GOT3 (cell line): ENCODE results near the gene STXBP1.

ENCODE experiments used
- DNase-seq: peaks from one replicate; lab custom pipeline; 2025; ENCODE audit warnings: mixed read lengths; lab: John Stamatoyannopoulos, UW

The STXBP1 gene

DNA sequence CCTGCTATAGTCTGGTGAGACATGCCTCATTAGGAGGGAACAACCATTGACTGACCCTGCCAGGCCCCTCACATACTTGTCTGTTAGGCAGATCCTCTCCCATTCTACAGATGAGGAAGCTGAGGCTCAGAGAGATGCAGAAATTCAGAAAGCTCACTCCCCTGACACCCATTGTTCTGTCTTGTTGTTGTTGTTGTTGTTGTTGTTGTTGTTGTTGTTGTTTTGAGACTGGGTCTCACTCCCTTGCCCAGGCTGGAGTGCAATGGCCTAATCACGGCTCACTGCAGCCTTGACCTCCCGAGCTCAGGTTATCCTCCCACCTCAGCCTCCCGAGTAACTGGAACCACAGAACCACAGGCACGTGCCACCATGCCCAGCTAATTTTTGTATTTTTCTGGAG, 81.6 kb downstream of the STXBP1 start:
- no peak for DNase-seq

GRCh38 chr9:127694890-127695720, 83.0 kb downstream of the STXBP1 start:
- no peak for DNase-seq

GRCh38 chr9:127697575-127697974, 85.5 kb downstream of the STXBP1 start:
- no peak for DNase-seq

- DNase-seq: no peak
These were observed 86.3 kb downstream of the STXBP1 start for GRCh38 chr9:127698386-127698785.

DNA sequence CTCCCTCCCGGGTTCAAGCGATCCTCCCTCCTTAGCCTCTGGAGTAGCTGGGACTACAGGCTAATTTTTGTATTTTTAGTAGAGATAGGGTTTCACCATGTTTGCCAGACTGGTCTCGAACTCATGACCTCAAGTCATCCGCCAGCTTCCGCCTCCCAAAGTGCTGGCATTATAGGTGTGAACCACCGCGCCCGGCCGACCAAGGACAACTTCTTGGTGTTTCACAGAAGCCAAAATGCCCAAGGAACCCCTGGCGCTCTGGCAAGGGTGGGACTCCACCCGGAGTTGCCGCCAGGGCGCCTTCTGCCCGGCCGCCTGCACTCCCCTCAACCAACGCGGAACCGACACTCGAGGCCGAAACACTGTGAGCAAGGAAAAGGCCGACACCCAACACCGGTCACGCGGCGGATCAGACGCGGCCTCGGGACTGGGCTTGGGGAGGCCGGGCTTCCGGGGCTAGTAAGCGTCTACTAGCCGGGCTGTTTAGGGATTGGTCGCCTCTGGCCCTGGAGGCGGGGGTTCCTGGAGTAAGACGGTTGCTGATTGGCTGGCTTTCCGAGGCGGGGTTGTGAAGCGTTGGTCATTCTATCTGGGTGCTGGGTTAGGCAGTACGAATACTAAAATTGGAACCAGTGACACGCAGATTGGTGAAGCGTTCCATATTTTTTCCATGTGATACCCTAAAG, 87.1 kb downstream of the STXBP1 start:
- DNase-seq: no peak

GRCh38 chr9:127700140-127700539, 88.1 kb downstream of the STXBP1 start:
- DNase-seq: no peak

DNA sequence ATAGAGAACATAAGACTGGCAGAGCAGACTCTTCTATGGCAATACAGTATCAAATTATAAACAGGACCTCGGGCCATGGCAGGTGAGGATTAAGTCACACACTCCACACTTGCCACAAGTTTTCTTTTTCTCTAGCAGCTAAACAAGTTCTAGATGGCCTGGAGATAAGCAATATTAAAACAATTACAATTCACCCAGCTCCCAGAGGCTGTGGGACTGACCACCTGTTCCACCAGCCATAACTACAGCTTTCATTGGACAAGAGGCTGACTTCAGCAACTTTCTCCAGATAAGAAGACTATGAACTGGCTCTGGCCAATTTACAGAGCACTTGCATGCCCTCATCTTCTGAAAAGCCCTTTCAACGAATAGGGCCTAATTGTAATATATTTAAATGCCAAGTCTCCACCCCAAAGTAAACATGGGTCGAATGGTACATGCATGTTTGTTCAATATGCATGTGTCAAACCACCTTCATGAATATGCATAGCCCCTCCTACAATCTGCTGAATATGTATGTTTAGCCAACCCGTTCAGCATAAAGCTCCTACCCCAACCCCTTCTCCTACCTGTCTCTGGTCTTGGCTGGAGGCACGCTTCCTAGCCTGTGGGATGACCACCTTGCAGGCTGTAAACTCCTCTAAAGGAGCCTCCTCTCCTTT, 88.6 kb downstream of the STXBP1 start:
- no peak for DNase-seq

GRCh38 chr9:127703289-127703946, 91.3 kb downstream of the STXBP1 start:
- DNase-seq: no peak

DNA sequence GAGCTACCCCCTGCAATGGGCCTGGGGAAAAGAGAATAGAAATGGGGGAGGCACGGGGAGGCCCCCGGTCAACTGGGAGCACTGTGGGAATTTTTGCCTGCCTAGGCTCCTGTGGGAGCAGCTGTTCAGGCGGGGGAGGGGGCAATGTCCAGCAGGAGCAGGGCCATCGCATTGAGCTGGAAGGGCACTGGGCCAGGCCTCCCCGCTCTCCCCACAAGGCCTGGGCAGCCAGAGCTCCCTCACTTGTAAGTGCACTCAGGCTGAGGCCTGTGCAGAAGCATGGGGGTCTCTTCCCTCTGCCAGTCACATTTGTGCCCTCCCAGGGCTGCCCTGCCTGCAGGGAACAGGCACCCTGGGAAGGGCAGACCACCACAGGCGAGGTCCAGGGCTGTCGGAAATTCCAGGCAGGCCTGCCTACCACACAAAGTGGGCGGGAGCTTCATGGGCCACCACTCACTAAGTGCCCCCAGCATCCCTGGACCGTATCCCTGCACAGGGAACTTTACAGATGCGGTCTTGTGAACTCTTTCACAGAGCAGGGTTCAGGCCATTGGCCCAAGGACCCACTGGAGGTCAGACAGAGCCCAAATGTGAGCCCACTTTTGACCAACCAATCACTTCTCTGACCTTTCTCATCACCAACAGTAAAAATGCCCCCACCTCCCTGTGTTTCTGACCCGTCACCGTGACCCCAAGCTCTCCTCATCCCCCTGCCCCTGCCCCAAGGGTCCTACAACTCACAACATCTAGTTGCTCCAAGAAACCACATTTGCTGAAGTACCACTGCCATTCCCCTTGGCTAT, 93.7 kb downstream of the STXBP1 start:
- no peak for DNase-seq

DNA sequence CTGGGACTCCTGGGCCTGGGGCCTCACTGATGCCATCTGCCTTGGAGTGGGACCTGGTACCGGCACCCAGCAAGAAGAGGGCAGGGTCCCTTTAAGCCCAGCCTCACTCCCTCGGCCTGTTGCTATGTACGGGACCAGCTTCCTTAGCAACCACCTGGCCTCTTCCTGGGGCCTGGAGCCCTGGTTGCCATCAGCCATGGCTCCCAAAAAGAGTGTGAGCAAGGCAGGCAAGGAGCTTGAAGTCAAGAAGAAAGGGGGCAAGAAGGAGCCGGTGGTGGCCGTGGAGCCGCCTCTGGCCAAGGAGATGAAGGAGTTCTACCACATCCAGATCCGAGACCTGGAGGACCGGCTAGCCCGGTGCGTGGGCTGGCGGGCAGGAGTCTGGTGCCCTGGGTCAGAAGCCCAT, 94.8 kb downstream of the STXBP1 start, which contains the start of gene CFAP157:
CFAP157 (plus strand) TSS at position 153 of the 406 bp plus-strand sequence; CDS start at position 197, 44 bp downstream.
- DNase-seq: no peak

DNA sequence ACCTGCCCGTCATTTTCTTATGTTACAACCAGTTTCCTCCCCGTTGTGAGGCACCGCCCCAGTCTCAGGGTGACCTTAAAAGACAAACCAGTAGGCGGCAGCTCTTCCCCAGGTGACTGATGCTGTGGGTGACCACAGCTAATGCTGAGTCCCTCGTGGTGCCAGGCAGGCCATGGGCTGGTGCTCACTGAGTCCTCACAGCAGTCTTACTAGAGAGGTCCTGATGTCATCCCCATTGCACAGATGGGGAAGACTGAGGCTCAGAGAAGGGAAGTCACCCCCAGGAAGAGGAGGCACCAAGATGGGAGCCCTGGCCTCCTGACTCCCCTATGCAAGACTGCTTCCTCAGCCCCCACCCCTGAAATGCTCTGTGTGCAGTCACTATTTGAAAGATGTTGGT, 95.7 kb downstream of the STXBP1 start:
- DNase-seq: no peak

- no peak for DNase-seq
These were observed 97.0 kb downstream of the STXBP1 start for GRCh38 chr9:127708952-127709587.

GRCh38 chr9:127710204-127710783, 98.2 kb downstream of the STXBP1 start:
- DNase-seq: no peak

- no peak for DNase-seq
These were observed 99.2 kb downstream of the STXBP1 start for GRCh38 chr9:127711226-127711701.

DNA sequence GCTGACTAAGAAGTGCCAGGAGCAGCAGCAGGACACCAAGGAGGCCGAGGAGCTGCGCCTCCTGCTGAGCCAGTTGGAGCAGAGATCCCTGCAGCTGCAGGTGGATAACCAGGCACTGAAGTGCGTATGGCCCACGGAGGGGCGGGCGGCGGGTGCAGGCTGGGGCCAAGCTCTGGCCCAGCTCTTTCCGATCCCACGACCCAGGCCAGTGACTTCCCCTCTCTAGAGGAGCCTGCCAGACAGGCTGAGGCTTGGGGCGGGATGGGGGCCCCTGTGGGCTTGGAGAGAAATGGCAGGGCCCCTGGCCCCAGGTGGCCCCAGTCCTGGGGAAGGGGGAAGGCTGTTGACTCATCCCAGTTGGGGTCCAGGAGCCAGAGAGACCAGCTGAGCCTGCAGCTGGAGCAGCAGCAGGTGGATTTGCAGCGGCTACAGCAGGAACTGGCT, 99.8 kb downstream of the STXBP1 start:
- no peak for DNase-seq

GRCh38 chr9:127712371-127712770, 100.3 kb downstream of the STXBP1 start:
- DNase-seq: no peak

DNA sequence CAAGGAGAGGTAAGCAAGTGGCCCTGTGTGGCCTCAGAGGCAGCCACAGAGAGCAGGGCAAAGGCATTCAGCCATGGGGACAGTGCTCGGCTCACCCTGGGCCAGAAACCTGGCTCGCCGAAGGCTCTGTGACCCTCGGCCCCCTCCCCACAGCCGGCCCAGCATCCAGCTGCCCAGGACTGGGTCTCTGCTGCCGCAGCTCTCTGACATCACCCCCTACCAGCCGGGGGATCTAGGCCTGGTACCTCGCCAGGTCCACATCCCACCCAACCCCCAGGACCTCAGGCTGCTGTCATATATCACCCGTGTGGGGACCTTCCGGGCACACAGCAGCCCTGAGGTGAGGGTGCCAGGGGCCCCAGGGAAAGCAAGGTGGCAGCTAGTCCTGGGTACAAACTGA, 100.8 kb downstream of the STXBP1 start:
- DNase-seq: no peak

DNA sequence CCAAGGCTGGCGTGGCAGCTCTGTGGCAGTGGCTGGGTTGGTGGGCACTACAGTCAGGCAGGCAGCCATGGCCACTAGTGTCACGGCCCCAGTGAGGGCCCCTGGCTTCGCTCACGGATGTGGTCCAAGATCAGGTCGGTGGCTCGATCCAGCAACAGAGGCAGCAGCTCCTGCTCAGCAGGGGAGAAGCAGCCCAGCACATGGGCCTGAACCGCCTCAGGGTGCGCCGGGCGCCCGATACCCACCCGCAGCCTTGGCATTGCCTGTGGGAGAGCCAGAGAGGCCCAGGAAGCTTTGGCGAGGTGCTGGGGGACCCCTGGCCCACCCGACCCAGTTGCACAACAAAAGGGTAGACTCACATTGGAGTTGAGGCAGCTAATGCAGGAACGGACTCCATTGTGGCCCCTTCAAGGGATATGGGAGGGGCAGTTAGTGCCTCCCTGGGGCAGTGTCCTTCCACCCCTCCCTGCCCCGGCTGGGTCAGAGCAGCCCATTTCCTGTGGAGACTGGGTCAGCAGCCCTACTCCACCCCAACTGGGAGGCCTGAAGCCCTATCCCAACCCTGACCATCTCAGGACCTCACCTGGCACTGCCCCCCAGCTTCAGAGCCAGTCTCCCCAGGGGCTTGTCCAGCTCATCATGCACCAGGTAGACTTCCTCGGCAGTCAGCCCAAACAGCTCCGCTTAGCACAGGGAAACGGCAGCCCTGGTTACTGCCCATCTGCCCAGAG, 102.1 kb downstream of the STXBP1 start:
- DNase-seq: no peak

- DNase-seq: no peak
These were observed 102.9 kb downstream of the STXBP1 start for GRCh38 chr9:127714951-127715469.
